Posterior vena cava (tissue), 2 donors: ENCODE results near the gene ZWILCH. TPM values are rescaled to one million over a fixed set of nuclear protein-coding genes. Genes with fewer than 3 reads are reported as not detected.
A peak's percentile ranks its signal among the peaks of the same experiment; 100 is the strongest.
"Not testable (repeated sequence)": the region's sequence is repeated elsewhere in the genome, so short reads cannot be mapped to it uniquely, and the experiment has no call there.

Source experiments
- DNase-seq: peaks from one replicate; pipeline ENCODE4 v3.0.0-alpha.2; 2020; ENCODE audit warnings: low spot score
- intact Hi-C, 2 donors: fragments of 100-400 bp; cut with DNase I; formaldehyde crosslinking; loops; one replicate each; pipeline versions ENCODE4 v1.14.1 to v1.14.2; 2022 to 2023
- long read RNA-seq, 2 donors: library from polyadenylated mRNA; unstranded; transcript quantifications; one replicate each; pipeline ENCODE4 v2.0.0, GENCODE V29; 2020 to 2021
- total RNA-seq, 2 donors: library from RNA; stranded (reverse); fragmentation: NEBNext Ultra II Directional; extraction: Animal tissue kit (Norgen Biotek cat#: 25700); gene quantifications; one replicate each; pipeline ENCODE4 v1.2.1, GENCODE V29; 2021
- donor health status: DM: yes; HTN: yes; CAD: no.
- donor health status: DM: yes; HTN: yes; CAD: no.

ZWILCH gene
- 1 to 10 TPM; 6.4 to 7.5 TPM for total RNA-seq
- long read RNA-seq, donor 1, partial matches to known transcripts, result 0 of 1 reads
- long read RNA-seq, donor 1, other reads (novel, unspliced or antisense), result 0 of 1 reads
- long read RNA-seq, donor 2, partial matches to known transcripts, result 2 of 4 reads
- long read RNA-seq, donor 2, other reads (novel, unspliced or antisense), result 1 of 4 reads

- intact Hi-C loops, result no loop called here
Measured at GRCh38 chr15:66504563-66505429, at the start of gene ZWILCH, which contains the start of gene RPL4. TSS of gene ZWILCH (plus strand) at chr15:66505326. CDS start at chr15:66505339, 13 bp downstream. TSS of gene RPL4 (minus strand) at chr15:66504855. CDS start at chr15:66504790, 65 bp downstream.

GRCh38 chr15:66456211-66456610, 48.9 kb upstream of the ZWILCH start:
- intact Hi-C loops, result no loop called here
- DNase-seq, result no peak

More at GRCh38 chr15:66504563-66505429, at the start of gene ZWILCH, which contains the start of gene RPL4:
- DNase-seq, result peak; percentile 95

GRCh38 chr15:66459818-66460615, 45.1 kb upstream of the ZWILCH start:
- no peak for DNase-seq
- intact Hi-C loops, result no loop called here

- intact Hi-C loops, DNase-seq: not testable (repeated sequence)
Measured at GRCh38 chr15:66461294-66461693, 43.8 kb upstream of the ZWILCH start.

GRCh38 chr15:66461917-66462316, 43.2 kb upstream of the ZWILCH start:
- intact Hi-C loops, result no loop called here

GRCh38 chr15:66462627-66463026, 42.5 kb upstream of the ZWILCH start:
- DNase-seq, result no peak
- intact Hi-C loops, result no loop called here

More at GRCh38 chr15:66461917-66462316, 43.2 kb upstream of the ZWILCH start:
- no peak for DNase-seq

GRCh38 chr15:66465294-66465693, 39.8 kb upstream of the ZWILCH start:
- DNase-seq, intact Hi-C loops: not testable (repeated sequence)

- DNase-seq, intact Hi-C loops: not testable (repeated sequence)
Measured at GRCh38 chr15:66467162-66468040, 37.7 kb upstream of the ZWILCH start.

GRCh38 chr15:66470825-66471224, 34.3 kb upstream of the ZWILCH start:
- intact Hi-C loops, result not testable (repeated sequence)

GRCh38 chr15:66472176-66472999, 32.7 kb upstream of the ZWILCH start:
- intact Hi-C loops, result no loop called here

More at GRCh38 chr15:66470825-66471224, 34.3 kb upstream of the ZWILCH start:
- not testable (repeated sequence) for DNase-seq

GRCh38 chr15:66474135-66474534, 31.0 kb upstream of the ZWILCH start:
- DNase-seq, result no peak
- intact Hi-C loops, result no loop called here

More at GRCh38 chr15:66472176-66472999, 32.7 kb upstream of the ZWILCH start:
- DNase-seq, result no peak

GRCh38 chr15:66474963-66475362, 30.2 kb upstream of the ZWILCH start:
- no peak for DNase-seq
- intact Hi-C loops, result no loop called here

- intact Hi-C loops, result no loop called here
- no peak for DNase-seq
Measured at GRCh38 chr15:66476535-66476934, 28.6 kb upstream of the ZWILCH start.

- no peak for DNase-seq
- intact Hi-C loops, result no loop called here
Measured at GRCh38 chr15:66477011-66477410, 28.1 kb upstream of the ZWILCH start.

- intact Hi-C loops, result no loop called here
- no peak for DNase-seq
Measured at GRCh38 chr15:66480267-66480666, 24.9 kb upstream of the ZWILCH start.

- DNase-seq, result no peak
- intact Hi-C loops, result no loop called here
Measured at GRCh38 chr15:66481107-66481856, 23.8 kb upstream of the ZWILCH start.

- DNase-seq, result no peak
- intact Hi-C loops, result no loop called here
Measured at GRCh38 chr15:66482539-66482938, 22.6 kb upstream of the ZWILCH start.
